MM.1S (cell line): ENCODE measurements around the gene GGT6.

Experiments
- EZH2 ChIP-seq: fragments of 300-600 bp; sonication (generic); optimal IDR thresholded peaks from 2 replicates; pipeline ENCODE3; 2017; ENCODE audit warnings: low read depth, mild to moderate bottlenecking, antibody characterized with exemption, low read length, mixed read lengths
- EZH2phosphoT487 ChIP-seq: fragments of 300-600 bp; sonication (generic); IDR thresholded peaks from 2 replicates; pipeline ENCODE4 v1.6.1; 2018; ENCODE audit warnings: antibody characterized with exemption, low read length
- TF ChIP-seq, protein P1 (sequence below): fragments of 300-600 bp; sonication (generic); IDR thresholded peaks from 2 replicates; pipeline ENCODE4 v1.5.1; 2016; ENCODE audit warnings: antibody characterized with exemption, low read length, mixed read lengths

DNA sequence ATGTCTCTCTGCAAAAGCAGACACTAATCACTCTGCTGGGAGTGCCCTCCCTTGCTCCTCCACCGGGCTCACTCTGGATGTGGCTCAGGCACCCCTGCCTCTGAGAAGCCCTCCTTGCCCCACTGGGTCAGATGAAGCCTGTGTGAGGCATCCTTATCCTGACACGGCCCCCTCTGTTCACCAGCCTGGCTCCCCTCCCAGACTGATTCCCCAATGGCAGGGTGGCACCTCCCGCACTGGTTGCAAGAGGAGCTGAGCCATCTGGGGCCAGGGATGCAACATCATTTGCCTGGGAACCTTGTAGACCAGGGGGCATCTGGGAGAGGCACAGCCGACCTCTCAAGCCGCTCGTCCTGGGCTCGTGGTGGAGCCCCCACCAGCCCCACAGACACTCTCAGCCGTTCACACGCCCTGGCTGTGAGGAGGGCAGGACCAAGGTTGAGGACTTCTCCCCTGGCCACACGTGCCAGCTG lies 30.6 kb upstream of the GGT6 start:
- TF ChIP-seq, protein P1, sequence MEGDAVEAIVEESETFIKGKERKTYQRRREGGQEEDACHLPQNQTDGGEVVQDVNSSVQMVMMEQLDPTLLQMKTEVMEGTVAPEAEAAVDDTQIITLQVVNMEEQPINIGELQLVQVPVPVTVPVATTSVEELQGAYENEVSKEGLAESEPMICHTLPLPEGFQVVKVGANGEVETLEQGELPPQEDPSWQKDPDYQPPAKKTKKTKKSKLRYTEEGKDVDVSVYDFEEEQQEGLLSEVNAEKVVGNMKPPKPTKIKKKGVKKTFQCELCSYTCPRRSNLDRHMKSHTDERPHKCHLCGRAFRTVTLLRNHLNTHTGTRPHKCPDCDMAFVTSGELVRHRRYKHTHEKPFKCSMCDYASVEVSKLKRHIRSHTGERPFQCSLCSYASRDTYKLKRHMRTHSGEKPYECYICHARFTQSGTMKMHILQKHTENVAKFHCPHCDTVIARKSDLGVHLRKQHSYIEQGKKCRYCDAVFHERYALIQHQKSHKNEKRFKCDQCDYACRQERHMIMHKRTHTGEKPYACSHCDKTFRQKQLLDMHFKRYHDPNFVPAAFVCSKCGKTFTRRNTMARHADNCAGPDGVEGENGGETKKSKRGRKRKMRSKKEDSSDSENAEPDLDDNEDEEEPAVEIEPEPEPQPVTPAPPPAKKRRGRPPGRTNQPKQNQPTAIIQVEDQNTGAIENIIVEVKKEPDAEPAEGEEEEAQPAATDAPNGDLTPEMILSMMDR, result no peak
- TF ChIP-seq EZH2 (no peak), EZH2phosphoT487 (no peak)
